HL-60/S4 treated with retinoic acid at 250 ng/mL for 4 days and 3 days (cell line): ENCODE measurements around the gene UGT1A7.
"Not testable (repeated sequence)": the region's sequence is repeated elsewhere in the genome, so short reads cannot be mapped to it uniquely, and the experiment has no call there.

Experiments
- in situ Hi-C: fragments of 300-500 bp; cut with MboI; formaldehyde crosslinking; loops from 2 replicates; pipeline ENCODE4 v1.7.0; 2022; ENCODE audit warnings: low sequenced_read_pairs

Gene UGT1A7

GRCh38 chr2:233680361-233681045 lies 1.2 kb upstream of the UGT1A7 start:
- in situ Hi-C loops, result no loop called here

DNA sequence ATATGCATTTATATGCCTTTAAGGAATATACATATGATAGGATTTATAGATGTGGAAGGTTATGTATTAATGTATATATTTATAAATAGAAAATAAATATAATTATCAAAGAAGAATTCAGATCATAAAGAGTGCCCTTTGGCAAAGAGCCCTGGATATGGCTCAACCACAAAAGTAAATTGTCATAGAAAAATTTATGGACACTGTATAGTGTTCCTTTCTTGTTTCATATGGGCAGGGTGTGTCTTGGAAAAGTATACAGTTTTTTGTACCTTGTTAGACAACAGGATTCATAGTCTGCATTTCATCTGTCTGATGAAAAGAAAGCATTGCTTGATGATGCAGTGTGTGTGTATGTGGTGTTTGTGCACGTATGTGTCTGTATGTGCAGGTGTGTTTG lies 2.9 kb downstream of the UGT1A7 start:
- in situ Hi-C loops, result no loop called here

- in situ Hi-C loops, result no loop called here
Observed at GRCh38 chr2:233686928-233687327, 5.2 kb downstream of the UGT1A7 start.

- in situ Hi-C loops, result no loop called here
Observed at GRCh38 chr2:233688341-233688740, 6.6 kb downstream of the UGT1A7 start.

GRCh38 chr2:233689031-233689430 lies 7.3 kb downstream of the UGT1A7 start:
- in situ Hi-C loops, result no loop called here

DNA sequence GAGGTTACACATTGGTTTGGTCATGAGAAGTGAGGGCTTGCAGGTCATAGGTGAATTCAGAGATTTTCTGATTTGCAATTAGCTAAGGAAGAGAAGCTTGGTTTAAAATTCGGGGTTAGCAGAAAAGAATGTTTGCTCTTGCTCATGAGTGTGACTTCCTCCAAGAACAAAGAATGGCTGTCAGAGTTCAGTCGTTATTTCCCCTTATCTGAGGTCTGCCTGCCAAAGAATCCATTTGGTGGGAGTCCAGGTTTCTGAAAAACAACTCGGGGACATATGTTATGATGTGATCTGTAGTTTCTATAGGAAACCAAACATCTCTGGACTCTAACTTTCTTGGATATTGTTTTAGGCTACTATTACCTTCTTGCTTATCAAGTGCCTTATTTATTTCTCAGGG lies 7.8 kb downstream of the UGT1A7 start:
- in situ Hi-C loops, result no loop called here

DNA sequence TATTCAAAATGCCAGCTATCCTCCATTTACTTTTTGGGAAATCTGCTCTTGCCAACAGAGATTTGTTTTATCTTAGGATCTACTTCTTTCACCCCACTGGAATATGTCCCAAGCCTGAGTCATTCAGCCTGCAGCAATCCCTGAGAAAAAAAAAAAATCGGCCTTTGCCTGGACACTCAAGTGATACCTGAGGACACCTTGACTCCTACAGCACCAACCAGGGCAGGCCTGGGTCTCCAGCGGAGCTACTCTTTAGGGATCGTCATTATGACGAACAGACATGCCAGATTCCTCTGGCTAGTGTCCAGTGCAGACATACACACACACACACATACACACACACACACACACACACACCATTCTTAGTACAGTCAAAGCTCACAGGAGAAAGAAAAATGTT lies 8.7 kb downstream of the UGT1A7 start:
- in situ Hi-C loops, result no loop called here

DNA sequence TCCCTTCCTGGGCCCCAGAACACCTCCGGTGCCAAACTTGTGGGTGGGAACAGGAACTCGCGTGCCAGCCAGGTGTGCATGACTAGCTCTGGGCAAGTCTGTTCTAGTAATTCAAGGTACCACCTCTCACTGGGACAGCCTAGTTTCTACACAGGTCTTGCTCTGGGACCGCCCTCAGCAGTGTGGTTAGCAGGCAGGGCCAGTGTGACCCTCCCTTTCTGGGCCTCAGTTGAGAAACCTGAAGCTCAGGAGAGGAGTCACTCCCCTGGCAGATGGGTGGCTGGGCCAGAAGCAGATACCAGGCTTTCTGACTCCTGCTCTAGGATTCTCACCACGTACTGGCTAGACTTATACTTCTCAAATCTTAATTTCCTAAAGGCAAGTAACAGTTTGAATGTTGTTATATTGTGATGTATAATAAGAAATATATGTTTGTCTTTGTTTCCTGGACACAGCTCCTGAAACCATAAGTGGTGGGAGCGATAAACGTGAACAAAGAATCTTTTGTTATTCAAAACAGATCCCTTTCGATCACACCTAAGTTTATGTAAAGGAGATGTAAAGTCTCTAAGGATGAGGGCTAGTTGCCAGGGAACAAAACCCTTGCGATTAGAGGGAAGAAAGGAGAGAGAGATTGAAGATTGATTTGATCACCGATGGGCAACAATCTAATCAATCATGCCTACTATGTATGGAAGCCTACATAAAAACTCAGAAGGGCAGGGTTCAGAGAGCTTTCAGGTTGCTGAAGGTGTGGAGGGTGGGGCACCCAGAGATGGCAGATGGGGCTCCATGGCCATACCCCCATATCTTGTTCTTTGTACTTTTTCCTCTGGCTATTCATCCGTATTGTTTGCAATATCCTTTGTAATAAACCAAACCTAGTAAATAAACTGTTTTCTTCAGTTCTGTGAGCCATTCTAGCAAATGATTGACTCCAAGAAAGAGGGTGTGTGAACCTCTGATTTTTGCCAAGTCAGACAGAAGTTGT lies 10.0 kb downstream of the UGT1A7 start:
- in situ Hi-C loops, result no loop called here

GRCh38 chr2:233692648-233693047 lies 10.9 kb downstream of the UGT1A7 start, which contains the start of gene UGT1A6:
TSS of gene UGT1A6 (plus strand) at chr2:233692890. CDS start at chr2:233693005, 115 bp downstream.
- in situ Hi-C loops, result no loop called here

DNA sequence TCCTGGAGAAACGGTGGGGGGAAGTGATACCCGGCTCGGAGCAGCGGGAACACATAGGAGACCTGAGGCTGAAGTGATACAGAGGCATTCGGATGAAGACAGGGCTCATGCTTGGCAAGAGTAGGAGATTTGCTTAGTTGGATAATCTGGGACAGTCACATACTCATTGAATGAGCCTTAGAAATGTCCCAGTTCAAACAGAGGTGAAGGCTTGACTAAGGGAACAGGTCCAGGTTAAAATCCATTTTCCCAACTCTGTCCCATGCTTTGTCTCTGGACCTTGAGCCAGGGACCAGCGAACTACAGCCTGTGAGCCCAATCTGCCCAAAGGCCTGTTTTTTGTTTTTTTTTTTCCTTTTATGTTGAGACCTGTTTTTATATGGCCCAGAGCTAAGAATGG lies 12.3 kb downstream of the UGT1A7 start:
- in situ Hi-C loops, result no loop called here

- in situ Hi-C loops, result no loop called here
Observed at GRCh38 chr2:233698740-233699139, 17.0 kb downstream of the UGT1A7 start.

- in situ Hi-C loops, result no loop called here
Observed at GRCh38 chr2:233699424-233700027, 17.8 kb downstream of the UGT1A7 start.

DNA sequence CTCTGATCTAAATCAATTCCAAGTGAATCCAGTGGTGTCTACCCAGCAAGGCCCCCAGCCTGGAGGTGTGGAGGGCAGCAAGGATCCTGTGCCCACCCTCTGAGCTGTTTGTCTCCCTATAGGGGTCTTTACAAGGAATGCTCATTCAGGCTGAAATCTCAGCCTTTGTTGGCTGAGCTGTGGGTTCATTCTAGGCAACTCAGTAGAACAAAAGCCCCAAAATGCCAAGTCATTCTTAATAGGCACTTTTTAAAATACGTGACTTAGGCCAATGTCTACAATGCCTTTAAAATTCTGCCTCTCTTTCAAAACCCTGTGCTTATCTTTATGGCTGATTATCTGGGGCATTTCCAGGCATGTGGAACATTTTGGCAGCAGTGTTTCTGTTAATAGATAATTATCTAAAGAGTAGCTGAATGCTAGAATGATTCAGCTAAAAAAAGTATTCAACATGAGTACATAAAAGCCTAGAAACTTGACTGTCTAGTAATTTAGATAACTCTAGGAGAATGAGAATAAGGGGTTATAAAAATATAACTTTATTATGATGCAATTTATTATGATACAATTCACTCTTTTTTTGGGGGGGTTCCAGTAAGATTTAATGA lies 18.4 kb downstream of the UGT1A7 start:
- in situ Hi-C loops, result no loop called here

- in situ Hi-C loops, result not testable (repeated sequence)
Observed at GRCh38 chr2:233700842-233701241, 19.1 kb downstream of the UGT1A7 start.

DNA sequence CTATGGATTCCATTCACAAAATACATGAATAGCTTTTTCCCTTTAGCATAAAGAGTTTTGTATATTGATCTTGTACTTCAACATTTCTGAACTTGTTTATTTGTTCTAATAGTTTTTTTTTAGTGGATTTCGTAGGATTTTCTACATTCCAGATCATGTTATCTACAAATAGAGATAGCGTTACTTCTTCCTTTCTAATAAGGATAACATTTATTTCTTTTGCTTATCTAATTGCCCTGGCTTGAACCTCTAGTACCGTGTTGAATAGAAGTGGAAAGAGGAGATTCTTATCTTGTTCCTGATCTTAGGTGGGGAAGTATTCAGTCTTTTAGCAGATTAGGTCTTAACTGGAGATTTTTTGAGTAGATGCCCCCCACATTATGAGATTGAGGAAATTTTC lies 20.5 kb downstream of the UGT1A7 start:
- in situ Hi-C loops, result no loop called here

DNA sequence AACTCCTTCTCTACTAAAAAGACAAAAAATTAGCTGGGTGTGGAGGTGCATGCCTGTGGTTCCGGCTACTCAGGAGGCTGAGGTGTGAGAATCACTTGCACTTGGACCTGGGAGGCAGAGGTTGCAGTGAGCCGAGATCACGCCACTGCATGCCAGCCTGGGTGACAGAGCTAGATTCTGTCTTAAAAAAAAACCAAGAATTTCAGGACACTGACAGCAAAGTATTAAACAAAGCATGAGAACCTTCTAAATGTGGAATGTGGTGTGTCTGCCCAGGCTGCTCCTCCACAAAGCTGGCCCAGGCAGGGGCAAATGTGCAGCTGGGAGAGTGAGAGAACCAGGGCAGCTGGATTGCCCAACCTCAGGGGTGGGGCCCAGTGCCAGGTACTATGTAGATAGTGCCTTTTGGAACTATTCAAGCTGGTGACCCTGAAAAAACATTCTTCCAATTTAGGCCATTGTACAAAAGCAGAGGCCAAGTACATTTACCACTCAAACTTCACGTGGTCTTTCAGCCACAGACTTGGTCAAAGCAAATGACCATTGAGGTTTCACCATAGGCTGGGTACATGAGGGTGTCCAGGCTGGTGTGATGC lies 24.3 kb downstream of the UGT1A7 start:
- in situ Hi-C loops, result no loop called here

DNA sequence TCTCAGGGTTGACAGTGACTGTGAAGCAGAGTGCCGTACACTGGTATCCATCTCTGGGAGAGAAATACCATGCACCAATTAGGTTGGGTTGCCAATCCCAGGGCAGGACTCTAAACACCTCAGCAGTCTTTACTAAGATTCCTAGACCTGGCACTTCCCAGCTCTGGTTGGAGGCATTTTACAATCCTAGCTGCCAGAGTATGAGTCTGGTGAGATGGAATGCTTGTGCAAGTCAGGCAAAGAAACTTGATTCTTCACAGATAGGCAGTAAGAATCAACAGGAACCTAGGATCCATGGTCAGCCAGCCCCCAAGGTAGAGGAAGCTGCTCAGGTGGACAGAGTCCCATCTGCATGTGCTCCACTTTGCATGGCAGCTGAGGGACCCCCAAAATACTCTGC lies 25.0 kb downstream of the UGT1A7 start:
- in situ Hi-C loops, result no loop called here

DNA sequence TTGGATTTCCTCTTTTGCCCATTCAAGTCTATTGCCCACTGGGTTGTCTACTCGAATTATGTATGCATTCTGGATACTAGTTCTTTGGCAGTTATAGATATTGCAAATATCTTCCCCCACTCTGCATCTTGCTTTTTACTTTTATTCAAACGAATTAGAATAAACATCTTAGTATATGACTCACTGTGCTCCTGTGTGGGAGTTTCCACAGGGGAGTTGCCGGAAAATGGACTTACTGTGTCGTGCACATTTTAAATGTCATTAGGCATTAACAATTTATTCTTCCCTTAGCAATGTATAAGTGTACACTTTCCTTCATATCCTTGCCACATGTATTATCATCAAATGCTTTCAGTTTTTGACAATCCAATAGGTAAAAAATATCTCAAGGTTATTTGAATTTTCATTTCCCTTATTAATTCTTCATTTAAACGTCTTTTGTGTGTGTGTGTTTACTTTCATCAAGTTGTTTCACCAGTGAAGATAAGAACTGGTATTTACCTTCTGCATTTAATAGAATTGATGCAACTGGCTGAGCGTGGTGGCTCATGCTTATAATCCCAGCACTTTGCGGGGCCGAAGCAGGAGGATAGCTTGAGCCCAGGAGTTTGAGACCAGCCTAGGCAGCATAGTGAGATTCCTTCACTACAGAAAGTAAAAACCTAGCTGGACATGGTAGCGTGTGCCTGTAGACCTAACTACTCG lies 26.4 kb downstream of the UGT1A7 start:
- in situ Hi-C loops, result no loop called here

- in situ Hi-C loops, result no loop called here
Observed at GRCh38 chr2:233708942-233709341, 27.2 kb downstream of the UGT1A7 start.
